SK-N-MC (cell line): ENCODE measurements around the gene SMURF1.
"Not testable (repeated sequence)": the region's sequence is repeated elsewhere in the genome, so short reads cannot be mapped to it uniquely, and the experiment has no call there.

Source experiments
- EZH2 ChIP-seq: fragments of 200-600 bp; sonication (generic); IDR thresholded peaks from one replicate; pipeline ENCODE4 v1.6.1; 2017; ENCODE audit warnings: antibody characterized with exemption
- POLR2AphosphoS5 ChIP-seq: IDR thresholded peaks from 2 replicates; pipeline ENCODE4 v1.6.1; 2012; ENCODE audit warnings: mild to moderate bottlenecking, low read depth, low read length, borderline replicate concordance

- TF ChIP-seq POLR2AphosphoS5, EZH2: not testable (repeated sequence)
Observed at GRCh38 chr7:99101516-99101915, 42.4 kb downstream of the SMURF1 start.
